ENCODE results near the gene LCP2.

LCP2 gene

GRCh38 chr5:170216257-170216864 is 81.2 kb downstream of the LCP2 start:
- peak; percentile 72 for DNase-seq (ENCODE audit: low read depth)

GRCh38 chr5:170211575-170212334 is 85.8 kb downstream of the LCP2 start:
- peak; percentile 38 for DNase-seq (ENCODE audit: low read depth)

GRCh38 chr5:170206958-170207357 is 90.6 kb downstream of the LCP2 start:
- DNase-seq (ENCODE audit: low read depth), result no peak

GRCh38 chr5:170206216-170206615 is 91.4 kb downstream of the LCP2 start:
- no peak for DNase-seq (ENCODE audit: low read depth)

- no peak for DNase-seq (ENCODE audit: low read depth)
These were observed 93.4 kb downstream of the LCP2 start for GRCh38 chr5:170204202-170204601.

GRCh38 chr5:170202117-170202516 is 95.5 kb downstream of the LCP2 start:
- DNase-seq (ENCODE audit: low read depth), result no peak

GRCh38 chr5:170201311-170201710 is 96.3 kb downstream of the LCP2 start:
- DNase-seq (ENCODE audit: low read depth), result no peak

- no peak for DNase-seq (ENCODE audit: low read depth)
These were observed 96.7 kb downstream of the LCP2 start for GRCh38 chr5:170200876-170201275.
